HepG2 (cell line): ENCODE results near the gene QSOX2. TPM values are rescaled to one million over a fixed set of nuclear protein-coding genes. Genes with fewer than 3 reads are reported as not detected.

Experiments
- ATAC-seq: fragments of 200-7000 bp; cut with Tn5 transposase; 3 replicates; pipeline ENCODE4 v1.9.1; 2020; ENCODE audit warnings: mild to moderate bottlenecking, moderate library complexity
- BruUV-seq: library from RNA; stranded (reverse); fragments of 400-500 nt; replicated peaks from 2 replicates; lab custom pipeline; 2021; lab: Mats Ljungman, UMichigan
- CTCF ChIA-PET: fragments of 300-600 bp; formaldehyde crosslinking; extraction: SDS; loops from one replicate; lab custom pipeline; 2021; ENCODE audit warnings: low total read pairs, inconsistent platforms, low intra/inter-chr PET ratio; lab: Yijun Ruan, JAX
- POLR2A ChIA-PET: fragments of 350-600 bp; sonication (Branson Sonifier 250); formaldehyde crosslinking; loops from one replicate; lab custom pipeline; 2020; ENCODE audit warnings: antibody characterized with exemption, inconsistent platforms; lab: Yijun Ruan, JAX
- DNase-seq: peaks from one replicate; pipeline ENCODE4 v3.0.0-alpha.2; 2015; ENCODE audit warnings: low spot score
- FAIRE-seq: peaks from 3 replicates; lab custom pipeline; 2011; peaks lifted over from hg19 to GRCh38; lab: Jason Lieb, UNC
- H2AFZ ChIP-seq: one replicate; pipeline ENCODE4 v1.6.1; 2011; ENCODE audit warnings: low read length, inconsistent platforms
- H3K27ac ChIP-seq: fragments of 300-600 bp; 3 replicates; pipeline ENCODE4 v1.8.0; 2011; ENCODE audit warnings: mixed run types, mild to moderate bottlenecking, mixed read lengths, low read length, inconsistent platforms; ENCODE audit not compliant: insufficient read depth; ENCODE audit errors: extremely low read length
- H3K27me3 ChIP-seq, 2 experiments: fragments of 200-600 bp in 1 of 2; 2 replicates in 1 of 2; 3 replicates in 1 of 2; pipeline versions ENCODE4 v1.6.0 to v1.8.0; 2011; ENCODE audit warnings: low read length in 2 of 2, mild to moderate bottlenecking in 2 of 2, moderate library complexity in 2 of 2, inconsistent platforms in 1 of 2; ENCODE audit not compliant: insufficient read depth in 2 of 2, control insufficient read depth in 1 of 2
- H3K36me3 ChIP-seq, 2 experiments: fragments of 200-600 bp in 1 of 2; replicated peaks in 1 of 2; 2 replicates in 1 of 2; 3 replicates in 1 of 2; pipeline versions ENCODE4 v1.5.1 to v1.8.0; 2011; ENCODE audit warnings: low read length in 2 of 2, inconsistent platforms in 1 of 2; ENCODE audit not compliant: insufficient read depth in 2 of 2, control insufficient read depth in 1 of 2
- H3K4me1 ChIP-seq: 2 replicates; pipeline ENCODE4 v1.5.1; 2012; ENCODE audit warnings: low read length, inconsistent platforms; ENCODE audit not compliant: insufficient read depth
- H3K4me2 ChIP-seq: 2 replicates; pipeline ENCODE4 v1.6.0; 2011; ENCODE audit warnings: low read depth, low read length, inconsistent platforms
- H3K4me3 ChIP-seq, 3 experiments: fragments of 200-600 bp in 1 of 3; sonication (generic), shearing (Covaris generic) in 1 of 3; replicated peaks in 1 of 3; 2 replicates each; pipeline ENCODE4 v1.5.1; 2011 to 2016; ENCODE audit warnings: low read length in 3 of 3, inconsistent platforms in 2 of 3, low read depth in 2 of 3, mild to moderate bottlenecking in 2 of 3, control low read depth in 1 of 3, mixed read lengths in 1 of 3; ENCODE audit not compliant: insufficient read depth in 1 of 3
- H3K79me2 ChIP-seq: one replicate; pipeline ENCODE4 v1.6.1; 2011; ENCODE audit warnings: low read length, inconsistent platforms; ENCODE audit not compliant: insufficient read depth
- H3K9ac ChIP-seq: 2 replicates; pipeline ENCODE4 v1.6.0; 2011; ENCODE audit warnings: mild to moderate bottlenecking, low read depth, low read length, inconsistent platforms; ENCODE audit not compliant: insufficient read depth
- H3K9me3 ChIP-seq: 2 replicates; pipeline ENCODE4 v1.5.1; 2012; ENCODE audit warnings: mild to moderate bottlenecking, low read length
- H4K20me1 ChIP-seq: 2 replicates; pipeline ENCODE4 v1.6.0; 2011; ENCODE audit warnings: inconsistent platforms, mild to moderate bottlenecking, low read length, moderate library complexity; ENCODE audit not compliant: insufficient read depth
- MTF1 ChIP-seq: sonication (generic); formaldehyde crosslinking; IDR thresholded peaks from 2 replicates; pipeline ENCODE4 v1.5.0; 2020; ENCODE audit warnings: missing genetic modification reagents
- NFYB ChIP-seq: sonication (generic); formaldehyde crosslinking; IDR thresholded peaks from 2 replicates; pipeline ENCODE4 v1.4.0; 2020; ENCODE audit warnings: missing genetic modification reagents
- ZBTB38 ChIP-seq: sonication (generic); formaldehyde crosslinking; IDR thresholded peaks from 2 replicates; pipeline ENCODE4 v1.5.1; 2020; ENCODE audit warnings: mild to moderate bottlenecking, missing genetic modification reagents
- WGBS: methylation state at CpG from one replicate; pipeline ENCODE4 v1.1.6; 2017; ENCODE audit warnings: low lambda C conversion rate; 5-methylcytosine and 5-hydroxymethylcytosine counted together
- in situ Hi-C: cut with HindIII; loops from 2 replicates; pipeline ENCODE4 v1.10.0; 2017; ENCODE audit warnings: low pct_unique_long_range_greater_than_20kb; ENCODE audit not compliant: extremely low pct_ligation_motif_present
- intact Hi-C: fragments of 100-400 bp; cut with micrococcal nuclease; formaldehyde crosslinking; loops from one replicate; pipeline ENCODE4 v1.10.0; 2022; ENCODE audit not compliant: unreplicated experiment
- polyA plus RNA-seq, 8 experiments: library from polyadenylated mRNA; depleted of rRNA in 3 of 8; stranded (reverse) in 7 of 8; unstranded in 1 of 8; fragments of >200 nt; fragmentation: Illumina TruSeq in 4 of 8; extraction: Trizol in 4 of 8; gene quantifications; 2 replicates each; pipeline versions ENCODE4 v1.2.1 to v1.2.3, GENCODE V29; 2011 to 2016; ENCODE audit warnings: low read depth in 4 of 8, missing spikeins in 1 of 8, mixed read lengths in 1 of 8; ENCODE audit not compliant: insufficient read depth in 1 of 8
- total RNA-seq, 5 experiments: library from RNA; depleted of rRNA; stranded (reverse); fragments of >200 nt; fragmentation: Illumina TruSeq; extraction: Trizol; gene quantifications; 2 replicates each; pipeline ENCODE4 v1.2.3, GENCODE V29; 2016; ENCODE audit warnings: low read depth in 1 of 5
- TF ChIP-seq, protein P1 (sequence below): sonication (generic); formaldehyde crosslinking; IDR thresholded peaks from 2 replicates; pipeline ENCODE4 v1.9.0; 2021; ENCODE audit warnings: missing genetic modification reagents, borderline replicate concordance

The QSOX2 gene
- total and polyA plus RNA-seq, 2 of the 13 experiments (the other 11 are each of a cell fraction or from before 2014, with no cell fraction given) = 27.1 to 42.1 TPM

GRCh38 chr9:136202454-136203407 lies 42.9 kb downstream of the QSOX2 start:
- no peak for ATAC-seq
- no peak overlapping the region for H3K4me3 ChIP-seq
- POLR2A ChIA-PET = no interaction called here

More at GRCh38 chr9:136202454-136203407, 42.9 kb downstream of the QSOX2 start:
- Histone ChIP-seq H3K9me3 (no peaks in the 10 kb centered on the region), H3K4me1 (peaks cover 12% of the 10 kb centered on the region), H3K79me2 (no peaks in the 10 kb centered on the region), H3K27me3 (peaks cover 13 to 47% of the 10 kb centered on the region in 2 experiments; a peak in 4 of 5 replicates), H3K4me2 (no peak overlapping the region), H4K20me1 (peaks cover 38% of the 10 kb centered on the region; the same call in 1 of the 2 replicates), H3K36me3 (no peaks in the 10 kb centered on the region), H3K27ac (no peak overlapping the region), H2AFZ (no peak overlapping the region), H3K9ac (no peak overlapping the region)
- intact Hi-C loops (no loop called here), in situ Hi-C loops (no loop called here)
- no peak for DNase-seq
- TF ChIP-seq MTF1 = no peak
- TF ChIP-seq NFYB (CRISPR knock-in tag) = no peak
- TF ChIP-seq ZBTB38 (CRISPR knock-in tag) = no peak
- TF ChIP-seq, protein P1, sequence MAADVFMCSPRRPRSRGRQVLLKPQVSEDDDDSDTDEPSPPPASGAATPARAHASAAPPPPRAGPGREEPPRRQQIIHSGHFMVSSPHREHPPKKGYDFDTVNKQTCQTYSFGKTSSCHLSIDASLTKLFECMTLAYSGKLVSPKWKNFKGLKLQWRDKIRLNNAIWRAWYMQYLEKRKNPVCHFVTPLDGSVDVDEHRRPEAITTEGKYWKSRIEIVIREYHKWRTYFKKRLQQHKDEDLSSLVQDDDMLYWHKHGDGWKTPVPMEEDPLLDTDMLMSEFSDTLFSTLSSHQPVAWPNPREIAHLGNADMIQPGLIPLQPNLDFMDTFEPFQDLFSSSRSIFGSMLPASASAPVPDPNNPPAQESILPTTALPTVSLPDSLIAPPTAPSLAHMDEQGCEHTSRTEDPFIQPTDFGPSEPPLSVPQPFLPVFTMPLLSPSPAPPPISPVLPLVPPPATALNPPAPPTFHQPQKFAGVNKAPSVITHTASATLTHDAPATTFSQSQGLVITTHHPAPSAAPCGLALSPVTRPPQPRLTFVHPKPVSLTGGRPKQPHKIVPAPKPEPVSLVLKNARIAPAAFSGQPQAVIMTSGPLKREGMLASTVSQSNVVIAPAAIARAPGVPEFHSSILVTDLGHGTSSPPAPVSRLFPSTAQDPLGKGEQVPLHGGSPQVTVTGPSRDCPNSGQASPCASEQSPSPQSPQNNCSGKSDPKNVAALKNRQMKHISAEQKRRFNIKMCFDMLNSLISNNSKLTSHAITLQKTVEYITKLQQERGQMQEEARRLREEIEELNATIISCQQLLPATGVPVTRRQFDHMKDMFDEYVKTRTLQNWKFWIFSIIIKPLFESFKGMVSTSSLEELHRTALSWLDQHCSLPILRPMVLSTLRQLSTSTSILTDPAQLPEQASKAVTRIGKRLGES = no peak
- WGBS = 62% methylated on average over 17 of the region's 99 CpGs
- FAIRE-seq = no peak
- no TSS peak for BruUV-seq
- CTCF ChIA-PET = no interaction called here
